GM12891 (cell line): ENCODE measurements around the gene RRM1.
"Not testable (repeated sequence)": the region's sequence is repeated elsewhere in the genome, so short reads cannot be mapped to it uniquely, and the experiment has no call there.

Source experiments
- DNase-seq: peaks from one replicate; pipeline ENCODE4 v3.0.0; 2011; ENCODE audit warnings: low spot score; ENCODE audit not compliant: insufficient read length
- FAIRE-seq: peaks from 2 replicates; lab custom pipeline; 2011; peaks lifted over from hg19 to GRCh38; lab: Jason Lieb, UNC
- PAX5 ChIP-seq: IDR thresholded peaks from 2 replicates; pipeline ENCODE4 v1.6.1; 2011; ENCODE audit warnings: low read length, moderate library complexity, mild to moderate bottlenecking; ENCODE audit not compliant: insufficient read depth, severe bottlenecking
- POLR2A ChIP-seq: IDR thresholded peaks from 2 replicates; pipeline ENCODE4 v1.6.1; 2011; ENCODE audit warnings: low read depth, low read length, control low read depth
- POLR2AphosphoS5 ChIP-seq: IDR thresholded peaks from 2 replicates; pipeline ENCODE4 v1.6.1; 2011; ENCODE audit warnings: low read depth, low read length, control low read depth
- POU2F2 ChIP-seq: IDR thresholded peaks from 2 replicates; pipeline ENCODE4 v1.6.1; 2011; ENCODE audit warnings: low read depth, mild to moderate bottlenecking, control low read depth, low read length, moderate library complexity
- SPI1 ChIP-seq: IDR thresholded peaks from 2 replicates; pipeline ENCODE4 v1.6.1; 2011; ENCODE audit warnings: low read depth, low read length, control low read depth
- TAF1 ChIP-seq: IDR thresholded peaks from 2 replicates; pipeline ENCODE4 v1.6.1; 2011; ENCODE audit warnings: low read depth, low read length, control low read depth

The RRM1 gene

DNA sequence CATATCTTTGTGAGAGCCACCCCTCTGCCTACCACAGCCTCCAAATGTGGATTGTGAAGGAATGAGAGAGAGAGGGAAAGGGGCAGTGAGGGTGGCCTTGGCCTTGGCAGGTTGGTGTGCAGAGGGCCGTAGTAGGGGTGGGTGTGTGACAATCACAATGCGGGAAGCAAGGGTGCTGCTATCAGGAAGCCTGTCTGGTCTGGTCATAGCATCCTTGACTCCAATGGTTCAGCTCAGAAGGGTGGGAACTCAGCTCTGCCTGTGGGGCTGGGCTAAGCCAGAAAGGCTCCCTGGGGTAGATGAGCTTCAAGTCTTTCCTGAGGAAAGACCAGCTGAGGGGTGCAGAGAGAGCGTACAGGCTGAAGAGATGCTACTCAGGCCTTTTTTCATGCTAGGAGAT is 72.7 kb downstream of the RRM1 start:
- FAIRE-seq = no peak
- DNase-seq = no peak
- TF ChIP-seq PAX5 = no peak

- FAIRE-seq (no peak), DNase-seq (no peak)
- TF ChIP-seq SPI1 = no peak
- TF ChIP-seq POLR2AphosphoS5 = no peak
- TF ChIP-seq POLR2A = no peak
- TF ChIP-seq POU2F2 = no peak
- no peak for TF ChIP-seq PAX5
- no peak for TF ChIP-seq TAF1
Measured at GRCh38 chr11:4167758-4168157, 73.2 kb downstream of the RRM1 start.

DNA sequence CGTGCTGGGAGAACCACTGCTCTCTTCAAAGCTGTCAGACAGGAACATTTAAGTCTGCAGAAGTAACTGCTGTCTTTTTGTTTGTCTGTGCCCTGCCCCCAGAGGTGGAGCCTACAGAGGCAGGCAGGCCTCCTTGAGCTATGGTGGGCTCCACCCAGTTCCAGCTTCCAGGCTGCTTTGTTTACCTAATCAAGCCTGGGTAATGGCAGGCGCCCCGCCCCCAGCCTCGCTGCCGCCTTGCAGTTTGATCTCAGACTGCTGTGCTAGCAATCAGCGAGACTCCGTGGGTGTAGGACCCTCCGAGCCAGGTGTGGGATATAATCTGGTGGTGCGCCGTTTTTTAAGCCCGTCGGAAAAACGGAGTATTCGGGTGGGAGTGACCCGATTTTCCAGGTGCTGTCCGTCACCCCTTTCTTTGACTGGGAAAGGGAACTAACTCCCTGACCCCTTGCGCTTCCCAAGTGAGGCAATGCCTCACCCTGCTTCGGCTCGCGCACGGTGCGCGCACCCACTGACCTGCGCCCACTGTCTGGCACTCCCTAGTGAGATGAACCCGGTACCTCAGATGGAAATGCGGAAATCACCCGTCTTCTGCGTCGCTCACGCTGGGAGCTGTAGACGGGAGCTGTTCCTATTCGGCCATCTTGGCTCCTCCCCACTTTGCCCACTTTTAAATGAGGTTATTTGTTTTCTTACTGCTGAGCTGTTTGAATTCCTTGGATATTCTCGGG is 81.2 kb downstream of the RRM1 start:
- not testable (repeated sequence) for FAIRE-seq

GRCh38 chr11:4178813-4179662 is 84.4 kb downstream of the RRM1 start:
- no peak for DNase-seq
- FAIRE-seq = no peak
- TF ChIP-seq TAF1 (no peak), POLR2A (no peak), PAX5 (no peak), POLR2AphosphoS5 (no peak), SPI1 (no peak)

More for the DNA sequence above, 81.2 kb downstream of the RRM1 start:
- DNase-seq = not testable (repeated sequence)

GRCh38 chr11:4180441-4181183 is 86.0 kb downstream of the RRM1 start:
- FAIRE-seq (no peak), DNase-seq (no peak)
- TF ChIP-seq PAX5 (no peak), TAF1 (no peak), POLR2AphosphoS5 (no peak), SPI1 (no peak), POU2F2 (no peak), POLR2A (no peak)

- DNase-seq = peak; percentile 62
- no peak for TF ChIP-seq PAX5
- TF ChIP-seq TAF1 = no peak
- TF ChIP-seq SPI1 = no peak
- no peak for TF ChIP-seq POLR2AphosphoS5
- no peak for TF ChIP-seq POU2F2
- TF ChIP-seq POLR2A = no peak
- FAIRE-seq = peak; percentile 97
Measured at GRCh38 chr11:4181782-4182721, 87.5 kb downstream of the RRM1 start.

- FAIRE-seq (no peak), DNase-seq (no peak)
- TF ChIP-seq SPI1 = no peak
Measured at GRCh38 chr11:4183410-4184057, 88.9 kb downstream of the RRM1 start.

DNA sequence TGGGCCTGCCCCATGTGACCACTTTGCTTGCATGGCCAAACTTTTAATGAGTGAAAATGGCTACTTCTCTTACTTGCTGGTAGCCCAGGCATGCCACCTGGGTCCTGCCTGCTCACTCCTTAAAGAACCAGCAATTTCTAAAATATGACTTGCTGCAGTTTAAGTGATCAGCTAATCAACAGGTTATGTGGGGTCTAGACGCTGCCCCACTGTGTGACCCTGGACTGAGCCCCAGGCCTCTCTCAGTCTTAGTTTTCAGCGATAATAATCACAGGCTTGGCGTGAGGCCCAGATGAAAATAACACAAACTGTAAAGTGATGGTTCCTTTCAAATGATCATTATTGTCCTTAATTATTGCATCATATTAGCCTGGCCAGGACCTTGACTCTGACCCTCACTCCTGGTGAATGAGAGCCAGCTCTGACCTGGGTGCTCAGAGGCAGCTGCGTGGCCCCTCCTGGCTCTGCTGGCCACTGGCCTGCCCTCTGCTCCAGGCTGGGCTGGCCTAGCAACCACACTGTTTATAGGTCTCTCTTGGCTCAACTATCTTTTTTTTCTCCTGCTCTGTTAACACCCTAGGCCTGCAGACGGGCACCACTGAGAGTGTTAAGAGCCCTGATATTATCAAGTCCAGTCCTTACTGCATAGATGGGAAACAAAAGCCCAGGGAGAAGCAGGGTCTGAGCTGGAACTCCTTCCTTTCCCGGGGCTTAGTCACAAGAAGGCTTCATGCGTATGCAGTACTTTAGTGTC is 89.7 kb downstream of the RRM1 start:
- DNase-seq (no peak), FAIRE-seq (no peak)
- no peak for TF ChIP-seq POLR2AphosphoS5
- TF ChIP-seq SPI1 = no peak
- no peak for TF ChIP-seq POLR2A
- TF ChIP-seq PAX5 = no peak
- TF ChIP-seq TAF1 = no peak
- no peak for TF ChIP-seq POU2F2

GRCh38 chr11:4185561-4185960 is 91.0 kb downstream of the RRM1 start:
- TF ChIP-seq SPI1 (no peak), POLR2AphosphoS5 (no peak), TAF1 (no peak)
- DNase-seq = no peak
- no peak for FAIRE-seq
